ENCODE measurements around the gene C1QTNF9B. TPM values are rescaled to one million over a fixed set of nuclear protein-coding genes. Genes with fewer than 3 reads are reported as not detected.
"Not testable (repeated sequence)": the region's sequence is repeated elsewhere in the genome, so short reads cannot be mapped to it uniquely, and the experiment has no call there.

Gene C1QTNF9B
- 0.36 TPM for polyA plus RNA-seq
- long read RNA-seq, donor 1, result 0 reads
- long read RNA-seq, donor 2, result 0 reads
- long read RNA-seq, donor 3, result 0 reads
- long read RNA-seq, donor 4, result 0 reads
- long read RNA-seq, donor 5, result 0 reads
- long read RNA-seq, donor 6, result 0 reads
- long read RNA-seq, donor 7, result 0 reads
- long read RNA-seq, donor 8, result 0 reads
- long read RNA-seq, donor 9, result 0 reads
- long read RNA-seq, donor 10, result 0 reads
- long read RNA-seq, donor 11, result 0 reads

DNA sequence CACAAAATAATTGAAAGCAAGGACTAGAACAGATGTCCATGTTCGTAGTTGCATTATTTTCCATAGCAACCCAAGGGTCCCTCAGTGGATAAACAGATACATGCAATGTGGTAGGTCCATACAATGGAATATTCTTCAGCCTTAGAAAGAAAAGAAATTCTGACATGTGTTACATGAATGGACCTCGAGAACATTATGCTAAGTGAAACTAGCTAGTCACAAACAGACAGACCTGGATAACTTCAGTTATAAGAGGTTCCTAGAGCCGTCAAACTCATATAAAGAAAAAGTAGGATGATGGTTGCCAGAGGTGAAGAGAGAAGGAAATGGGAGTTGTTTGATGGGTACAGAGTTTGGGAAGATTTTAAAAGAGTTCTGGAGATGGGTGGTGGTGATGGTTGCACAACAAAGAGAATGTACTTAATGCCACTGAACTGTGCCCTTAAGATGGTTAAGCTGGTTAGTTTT, at the start of gene C1QTNF9B:
Gene C1QTNF9B, minus strand, starts transcription at position 51 of the 468 bp plus-strand sequence.
- H3K4me1 ChIP-seq (ENCODE audit: control insufficient read depth, insufficient read depth, low read length); H3K9me3 ChIP-seq (ENCODE audit: control insufficient read depth, low read depth, low read length); DNase-seq; H3K36me3 ChIP-seq (ENCODE audit: control insufficient read depth, insufficient read depth, low read length); H3K4me3 ChIP-seq (ENCODE audit: low read length); H3K27ac ChIP-seq (ENCODE audit: low read length): not testable (repeated sequence)
- peaks cover 14% of the 10 kb centered on the region for H3K27me3 ChIP-seq (ENCODE audit: control insufficient read depth, insufficient read depth, low read length)
- WGBS (ENCODE audit: insufficient coverage, low lambda C conversion rate), result no CpG with 5 or more reads among the region's 3 CpGs

DNA sequence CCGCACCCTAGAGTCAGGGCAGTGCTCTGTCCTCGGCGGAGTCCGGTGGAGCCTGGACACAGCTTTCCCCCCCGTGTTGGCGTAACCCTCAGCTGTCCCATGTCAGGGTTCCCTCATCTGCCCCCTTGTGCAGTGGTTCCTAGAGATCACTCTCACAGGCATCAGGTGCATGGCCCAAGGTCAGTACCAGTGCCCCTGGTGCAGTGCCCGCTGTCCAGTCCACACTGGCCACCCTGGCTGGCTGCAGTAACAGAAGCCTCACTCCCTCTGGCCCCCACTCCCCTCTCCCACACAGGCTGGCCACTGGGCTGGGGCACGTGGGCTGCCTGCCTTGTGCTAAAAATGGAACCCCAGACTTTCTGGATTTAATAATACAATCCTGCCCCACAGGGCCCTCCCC, 49.6 kb upstream of the C1QTNF9B start:
- H3K4me3 ChIP-seq (ENCODE audit: low read length), result no peak overlapping the region
- H3K27me3 ChIP-seq (ENCODE audit: control insufficient read depth, insufficient read depth, low read length), result peaks cover 12% of the 10 kb centered on the region
- H3K36me3 ChIP-seq (ENCODE audit: control insufficient read depth, insufficient read depth, low read length), result no peaks in the 10 kb centered on the region
- WGBS (ENCODE audit: insufficient coverage, low lambda C conversion rate), result no CpG with 5 or more reads among the region's 8 CpGs
- H3K9me3 ChIP-seq (ENCODE audit: control insufficient read depth, low read depth, low read length), result peaks cover 3% of the 10 kb centered on the region
- H3K27ac ChIP-seq (ENCODE audit: low read length), result no peak overlapping the region
- no peak for DNase-seq
- no peaks in the 10 kb centered on the region for H3K4me1 ChIP-seq (ENCODE audit: control insufficient read depth, insufficient read depth, low read length)

DNA sequence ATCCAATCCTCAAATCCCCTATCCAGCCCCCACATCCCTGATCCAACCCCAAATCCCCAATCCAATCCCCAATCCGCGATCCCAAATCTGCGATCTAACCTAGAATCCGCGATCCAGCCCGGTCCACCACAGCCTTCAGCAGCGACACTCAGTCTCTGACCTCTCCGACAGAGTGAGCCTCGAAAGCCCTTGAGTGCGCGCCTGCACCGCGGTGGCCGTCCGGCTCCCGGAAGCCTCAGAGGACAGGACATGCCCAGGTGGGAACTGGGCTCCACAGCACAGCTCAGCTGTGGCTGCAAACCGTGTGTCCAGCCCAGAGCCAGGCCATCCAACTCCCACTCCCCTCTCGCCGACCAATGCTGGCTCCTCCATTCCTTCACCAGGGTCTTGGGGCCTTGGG, 48.8 kb upstream of the C1QTNF9B start:
- DNase-seq, result no peak
- H3K27ac ChIP-seq (ENCODE audit: low read length), result no peak overlapping the region
- no peak overlapping the region for H3K4me3 ChIP-seq (ENCODE audit: low read length)
- H3K9me3 ChIP-seq (ENCODE audit: control insufficient read depth, low read depth, low read length), result peaks cover 3% of the 10 kb centered on the region
- H3K4me1 ChIP-seq (ENCODE audit: control insufficient read depth, insufficient read depth, low read length), result no peaks in the 10 kb centered on the region
- no peaks in the 10 kb centered on the region for H3K36me3 ChIP-seq (ENCODE audit: control insufficient read depth, insufficient read depth, low read length)
- H3K27me3 ChIP-seq (ENCODE audit: control insufficient read depth, insufficient read depth, low read length), result peaks cover 12% of the 10 kb centered on the region
- WGBS (ENCODE audit: insufficient coverage, low lambda C conversion rate), result no CpG with 5 or more reads among the region's 19 CpGs

DNA sequence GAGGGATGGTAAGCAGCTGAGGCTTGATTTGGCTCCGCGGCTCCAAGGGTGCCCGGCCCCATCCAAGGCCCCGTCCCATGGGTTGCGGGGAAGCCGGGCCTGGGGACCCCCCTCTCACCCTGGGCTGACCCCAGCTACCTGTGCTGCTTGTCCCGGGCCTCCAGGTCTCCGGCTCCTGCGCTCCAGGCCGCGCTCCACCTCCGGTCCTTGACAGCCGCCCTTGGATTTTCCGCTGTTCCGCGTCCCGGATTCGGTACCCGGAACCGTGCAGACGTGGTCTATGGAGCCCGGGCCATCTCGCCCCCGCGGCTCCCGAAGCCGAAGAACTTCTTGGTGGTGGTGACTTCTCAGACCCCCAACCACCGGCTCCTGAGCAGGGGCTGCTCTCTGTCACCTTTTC, 48.3 kb upstream of the C1QTNF9B start:
- Histone ChIP-seq H3K27ac (ENCODE audit: low read length) (no peak overlapping the region), H3K9me3 (ENCODE audit: control insufficient read depth, low read depth, low read length) (peaks cover 3% of the 10 kb centered on the region), H3K4me1 (ENCODE audit: control insufficient read depth, insufficient read depth, low read length) (no peaks in the 10 kb centered on the region), H3K27me3 (ENCODE audit: control insufficient read depth, insufficient read depth, low read length) (peaks cover 12% of the 10 kb centered on the region), H3K4me3 (ENCODE audit: low read length) (no peak overlapping the region), H3K36me3 (ENCODE audit: control insufficient read depth, insufficient read depth, low read length) (no peaks in the 10 kb centered on the region)
- no CpG with 5 or more reads among the region's 28 CpGs for WGBS (ENCODE audit: insufficient coverage, low lambda C conversion rate)
- DNase-seq, result no peak

DNA sequence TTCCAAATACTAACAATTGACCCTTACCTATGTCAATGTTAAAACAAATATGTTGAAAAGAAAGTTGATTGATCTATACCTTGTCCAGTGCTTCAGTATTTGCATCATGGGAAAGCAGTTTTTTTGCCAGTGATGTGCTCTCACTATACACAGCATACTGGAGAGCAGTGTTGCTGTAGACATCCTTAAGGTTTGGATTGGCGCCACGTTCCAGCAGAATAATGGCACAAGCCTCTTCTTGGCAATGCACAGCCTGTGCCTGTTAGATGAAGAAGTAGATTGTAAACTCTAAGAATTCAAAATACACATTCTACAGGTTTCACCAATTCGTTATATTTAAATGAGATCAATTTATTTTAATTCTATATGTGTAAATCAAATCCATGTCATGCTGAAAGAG, 43.9 kb upstream of the C1QTNF9B start:
- WGBS (ENCODE audit: insufficient coverage, low lambda C conversion rate), result 100% methylated on average over 1 of the region's 3 CpGs
- Histone ChIP-seq H3K4me3 (ENCODE audit: low read length) (no peak overlapping the region), H3K4me1 (ENCODE audit: control insufficient read depth, insufficient read depth, low read length) (no peaks in the 10 kb centered on the region), H3K36me3 (ENCODE audit: control insufficient read depth, insufficient read depth, low read length) (no peaks in the 10 kb centered on the region), H3K27me3 (ENCODE audit: control insufficient read depth, insufficient read depth, low read length) (peaks cover 9% of the 10 kb centered on the region), H3K9me3 (ENCODE audit: control insufficient read depth, low read depth, low read length) (peaks cover 3% of the 10 kb centered on the region), H3K27ac (ENCODE audit: low read length) (no peak overlapping the region)
- DNase-seq, result no peak

DNA sequence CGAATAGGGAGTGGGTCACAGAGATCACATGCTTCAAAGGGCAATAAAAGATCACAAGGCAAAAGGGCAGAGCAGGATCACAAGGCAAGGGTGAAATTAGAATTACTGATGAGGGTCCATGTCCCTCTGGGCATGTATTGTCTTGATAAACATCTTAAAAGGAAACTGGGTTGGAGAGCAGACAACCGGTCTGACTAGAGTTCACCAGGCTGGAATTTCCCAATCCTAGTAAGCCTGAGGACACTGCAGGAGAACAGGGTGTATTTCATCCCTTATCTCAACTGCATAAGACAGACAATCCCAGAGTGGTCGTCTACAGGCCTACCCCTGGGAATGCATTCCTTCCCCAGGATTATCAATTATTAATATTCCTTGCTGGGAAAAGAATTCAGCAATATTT, 42.4 kb upstream of the C1QTNF9B start:
- H3K4me1 ChIP-seq (ENCODE audit: control insufficient read depth, insufficient read depth, low read length); H3K27me3 ChIP-seq (ENCODE audit: control insufficient read depth, insufficient read depth, low read length); DNase-seq; H3K9me3 ChIP-seq (ENCODE audit: control insufficient read depth, low read depth, low read length); H3K4me3 ChIP-seq (ENCODE audit: low read length); H3K36me3 ChIP-seq (ENCODE audit: control insufficient read depth, insufficient read depth, low read length); H3K27ac ChIP-seq (ENCODE audit: low read length): not testable (repeated sequence)
- no CpG with 5 or more reads among the region's 3 CpGs for WGBS (ENCODE audit: insufficient coverage, low lambda C conversion rate)

DNA sequence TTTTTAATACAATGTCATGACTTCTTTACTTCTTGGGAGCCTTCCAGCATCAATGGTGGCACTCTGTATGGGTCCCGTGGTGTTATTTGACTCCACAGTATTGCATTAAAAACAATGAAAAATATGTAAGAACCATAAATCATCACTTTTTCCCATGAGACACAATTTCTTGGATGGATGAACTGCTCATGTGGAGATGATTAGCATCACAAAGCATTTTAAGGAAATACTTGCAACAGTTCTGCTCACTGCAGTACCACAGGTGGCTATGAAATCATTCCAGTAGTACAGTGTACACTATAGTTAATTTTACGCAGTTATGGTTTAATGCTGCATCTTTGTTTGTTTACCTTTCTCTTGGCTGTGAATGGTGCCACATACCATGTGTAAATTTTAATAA, 37.2 kb upstream of the C1QTNF9B start:
- Histone ChIP-seq H3K36me3 (ENCODE audit: control insufficient read depth, insufficient read depth, low read length) (no peaks in the 10 kb centered on the region), H3K4me1 (ENCODE audit: control insufficient read depth, insufficient read depth, low read length) (no peaks in the 10 kb centered on the region), H3K27ac (ENCODE audit: low read length) (no peak overlapping the region), H3K9me3 (ENCODE audit: control insufficient read depth, low read depth, low read length) (no peaks in the 10 kb centered on the region), H3K27me3 (ENCODE audit: control insufficient read depth, insufficient read depth, low read length) (no peaks in the 10 kb centered on the region), H3K4me3 (ENCODE audit: low read length) (no peak overlapping the region)
- WGBS (ENCODE audit: insufficient coverage, low lambda C conversion rate), result no CpG with 5 or more reads among the region's 2 CpGs
- no peak for DNase-seq

DNA sequence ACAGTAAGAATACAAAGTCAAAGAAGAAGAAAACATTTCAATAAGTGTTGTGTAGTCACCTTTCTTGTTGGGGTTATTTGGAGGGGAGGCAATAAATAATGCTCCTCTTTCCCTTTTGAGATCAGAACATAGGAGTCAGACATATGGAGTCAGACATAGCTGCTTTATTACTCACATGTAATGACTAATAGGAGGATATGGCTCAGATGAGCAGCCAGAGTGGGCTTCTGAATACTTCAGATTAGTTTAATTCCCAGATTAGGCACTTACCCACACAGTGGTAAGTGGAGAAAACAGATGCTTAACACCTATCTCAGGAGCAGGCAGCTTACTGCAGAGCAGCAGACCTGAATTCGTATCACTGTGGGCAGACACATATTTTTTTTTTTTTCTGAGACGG, 31.7 kb upstream of the C1QTNF9B start:
- H3K4me1 ChIP-seq (ENCODE audit: control insufficient read depth, insufficient read depth, low read length), result no peaks in the 10 kb centered on the region
- H3K36me3 ChIP-seq (ENCODE audit: control insufficient read depth, insufficient read depth, low read length), result no peaks in the 10 kb centered on the region
- no peak for DNase-seq
- no peaks in the 10 kb centered on the region for H3K9me3 ChIP-seq (ENCODE audit: control insufficient read depth, low read depth, low read length)
- WGBS (ENCODE audit: insufficient coverage, low lambda C conversion rate), result no CpG with 5 or more reads among the region's 2 CpGs
- no peak overlapping the region for H3K27ac ChIP-seq (ENCODE audit: low read length)
- no peak overlapping the region for H3K4me3 ChIP-seq (ENCODE audit: low read length)
- H3K27me3 ChIP-seq (ENCODE audit: control insufficient read depth, insufficient read depth, low read length), result no peaks in the 10 kb centered on the region

DNA sequence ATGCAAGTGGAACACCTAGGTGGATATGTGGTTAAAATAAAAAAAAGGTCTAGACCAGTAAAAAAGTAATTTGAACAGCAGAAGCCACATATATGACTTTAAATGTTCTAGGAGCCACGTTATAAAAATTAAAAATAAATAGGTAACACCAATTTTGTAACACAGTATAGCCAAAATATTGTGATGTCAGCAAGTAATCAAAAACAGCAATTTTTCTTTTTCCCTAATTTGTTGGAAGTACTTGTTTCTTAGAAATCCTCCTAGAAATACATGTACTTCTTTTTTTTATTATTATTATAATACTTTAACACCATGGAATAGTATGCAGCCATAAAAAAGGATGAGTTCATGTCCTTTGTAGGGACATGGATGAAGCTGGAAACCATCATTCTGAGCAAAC, 25.7 kb upstream of the C1QTNF9B start:
- Histone ChIP-seq H3K36me3 (ENCODE audit: control insufficient read depth, insufficient read depth, low read length) (no peaks in the 10 kb centered on the region), H3K27me3 (ENCODE audit: control insufficient read depth, insufficient read depth, low read length) (no peaks in the 10 kb centered on the region), H3K4me1 (ENCODE audit: control insufficient read depth, insufficient read depth, low read length) (no peaks in the 10 kb centered on the region), H3K4me3 (ENCODE audit: low read length) (no peak overlapping the region), H3K9me3 (ENCODE audit: control insufficient read depth, low read depth, low read length) (no peaks in the 10 kb centered on the region), H3K27ac (ENCODE audit: low read length) (no peak overlapping the region)
- no peak for DNase-seq
- 67% methylated on average over 1 of the region's 1 CpG for WGBS (ENCODE audit: insufficient coverage, low lambda C conversion rate)

DNA sequence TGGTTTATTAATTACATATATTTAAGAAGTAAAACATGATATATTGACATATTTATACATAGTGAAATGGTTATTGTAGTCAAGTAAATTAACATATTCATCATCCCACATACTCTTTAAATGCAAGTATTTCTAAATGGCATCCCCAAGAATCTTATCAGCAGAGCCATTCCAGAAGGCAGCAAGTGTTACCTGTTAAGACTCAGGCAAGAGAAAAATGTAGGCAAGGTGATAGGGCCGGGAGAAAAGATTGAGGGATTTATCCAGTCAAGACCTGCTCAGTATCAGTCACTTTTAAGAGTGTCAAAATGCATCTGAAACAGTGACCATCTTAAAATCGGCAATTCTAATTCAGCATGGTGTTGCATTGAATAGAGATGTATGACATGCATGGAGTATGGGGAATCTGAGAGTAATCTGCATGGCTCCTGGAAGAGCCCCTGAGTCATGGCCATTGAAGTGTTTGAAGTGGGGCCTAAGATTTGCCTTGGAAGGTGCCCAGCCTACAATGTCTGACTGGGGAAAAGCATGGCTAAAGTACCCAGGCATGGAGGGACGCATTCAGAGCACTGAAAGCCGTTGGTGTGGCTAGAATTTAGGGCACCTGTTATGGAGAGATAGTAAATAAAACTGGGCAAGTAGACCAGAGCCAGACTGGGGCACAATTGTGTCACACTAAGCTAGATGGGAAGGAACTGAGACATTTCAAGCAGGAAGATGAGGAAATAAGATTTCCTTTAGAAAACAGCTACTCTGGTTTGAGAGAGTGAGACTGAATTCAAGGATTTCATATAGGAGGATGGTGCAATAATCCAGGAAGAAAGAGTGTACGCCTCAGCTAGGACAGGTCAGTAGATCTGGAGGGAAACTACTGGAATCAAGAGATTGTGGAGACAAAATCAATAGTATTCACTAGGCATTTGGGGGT, 25.0 kb upstream of the C1QTNF9B start:
- H3K9me3 ChIP-seq (ENCODE audit: control insufficient read depth, low read depth, low read length), result no peaks in the 10 kb centered on the region
- WGBS (ENCODE audit: insufficient coverage, low lambda C conversion rate), result 83% methylated on average over 1 of the region's 5 CpGs
- H3K27ac ChIP-seq (ENCODE audit: low read length), result no peak overlapping the region
- no peaks in the 10 kb centered on the region for H3K27me3 ChIP-seq (ENCODE audit: control insufficient read depth, insufficient read depth, low read length)
- H3K36me3 ChIP-seq (ENCODE audit: control insufficient read depth, insufficient read depth, low read length), result no peaks in the 10 kb centered on the region
- H3K4me3 ChIP-seq (ENCODE audit: low read length), result no peak overlapping the region
- no peak for DNase-seq
- H3K4me1 ChIP-seq (ENCODE audit: control insufficient read depth, insufficient read depth, low read length), result no peaks in the 10 kb centered on the region

Data from large intestine (tissue), 12 donors.